SJCRH30 (cell line): ENCODE results near the gene LPCAT1. TPM values are rescaled to one million over a fixed set of nuclear protein-coding genes. Genes with fewer than 3 reads are reported as not detected.
A peak's percentile ranks its signal among the peaks of the same experiment; 100 is the strongest.
"Not testable (repeated sequence)": the region's sequence is repeated elsewhere in the genome, so short reads cannot be mapped to it uniquely, and the experiment has no call there.

Experiments used
- DNase-seq, 2 experiments: peaks; one replicate each; pipeline ENCODE4 v3.0.0-alpha.2; 2015 to 2020
- H3K27ac ChIP-seq: fragments of 250-450 bp; sonication (Bioruptor Pico); 2 replicates; pipeline ENCODE4 v1.5.1; 2020; ENCODE audit warnings: mild to moderate bottlenecking, moderate library complexity
- H3K27me3 ChIP-seq: fragments of 250-450 bp; sonication (Bioruptor Pico); 2 replicates; pipeline ENCODE4 v1.5.1; 2020; ENCODE audit warnings: mild to moderate bottlenecking, moderate library complexity
- H3K36me3 ChIP-seq: fragments of 250-450 bp; sonication (Bioruptor Pico); 2 replicates; pipeline ENCODE4 v1.5.1; 2020; ENCODE audit warnings: mild to moderate bottlenecking, moderate library complexity
- H3K4me1 ChIP-seq: fragments of 250-450 bp; sonication (Bioruptor Pico); 2 replicates; pipeline ENCODE4 v1.5.1; 2020; ENCODE audit warnings: mild to moderate bottlenecking, moderate library complexity
- H3K4me3 ChIP-seq: fragments of 250-450 bp; sonication (Bioruptor Pico); 2 replicates; pipeline ENCODE4 v1.5.1; 2020; ENCODE audit warnings: mild to moderate bottlenecking, moderate library complexity
- H3K9me3 ChIP-seq: fragments of 250-450 bp; sonication (Bioruptor Pico); replicated peaks from 2 replicates; pipeline ENCODE4 v1.5.1; 2020; ENCODE audit warnings: mild to moderate bottlenecking, moderate library complexity
- total RNA-seq: library from RNA; depleted of rRNA; stranded (reverse); fragments of >200 nt; shearing (Covaris generic); gene quantifications from 2 replicates; pipeline ENCODE4 v1.2.3, GENCODE V29; 2014

LPCAT1 gene
- total RNA-seq, 1 experiment from 2014 or later: 44.6 TPM

DNA sequence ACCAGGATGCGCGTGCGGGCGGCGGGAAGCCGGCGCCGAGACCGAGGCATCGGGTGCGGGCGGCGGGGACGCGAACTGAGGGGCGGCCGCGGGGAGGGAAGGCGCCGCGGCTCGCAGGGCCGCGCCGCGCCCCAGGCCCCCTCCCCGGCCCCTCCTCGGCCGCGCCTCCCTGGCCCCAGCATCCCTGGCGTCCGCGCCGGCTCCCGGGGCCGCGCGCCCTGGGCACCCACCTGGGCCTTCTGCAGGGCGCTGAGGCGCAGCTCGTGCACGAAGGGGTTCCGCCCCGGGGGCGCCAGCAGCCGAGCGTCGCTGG is 324 bp downstream of the LPCAT1 start:
- no peaks in the 10 kb centered on the region for H3K9me3 ChIP-seq
- H3K27ac ChIP-seq: no peak overlapping the region
- no peaks in the 10 kb centered on the region for H3K36me3 ChIP-seq
- no peak for DNase-seq
- H3K4me1 ChIP-seq: peaks cover 7% of the 10 kb centered on the region; the same call in 1 of the 2 replicates
- H3K27me3 ChIP-seq: no peaks in the 10 kb centered on the region
- peak overlapping the region; percentile 68 for H3K4me3 ChIP-seq

DNA sequence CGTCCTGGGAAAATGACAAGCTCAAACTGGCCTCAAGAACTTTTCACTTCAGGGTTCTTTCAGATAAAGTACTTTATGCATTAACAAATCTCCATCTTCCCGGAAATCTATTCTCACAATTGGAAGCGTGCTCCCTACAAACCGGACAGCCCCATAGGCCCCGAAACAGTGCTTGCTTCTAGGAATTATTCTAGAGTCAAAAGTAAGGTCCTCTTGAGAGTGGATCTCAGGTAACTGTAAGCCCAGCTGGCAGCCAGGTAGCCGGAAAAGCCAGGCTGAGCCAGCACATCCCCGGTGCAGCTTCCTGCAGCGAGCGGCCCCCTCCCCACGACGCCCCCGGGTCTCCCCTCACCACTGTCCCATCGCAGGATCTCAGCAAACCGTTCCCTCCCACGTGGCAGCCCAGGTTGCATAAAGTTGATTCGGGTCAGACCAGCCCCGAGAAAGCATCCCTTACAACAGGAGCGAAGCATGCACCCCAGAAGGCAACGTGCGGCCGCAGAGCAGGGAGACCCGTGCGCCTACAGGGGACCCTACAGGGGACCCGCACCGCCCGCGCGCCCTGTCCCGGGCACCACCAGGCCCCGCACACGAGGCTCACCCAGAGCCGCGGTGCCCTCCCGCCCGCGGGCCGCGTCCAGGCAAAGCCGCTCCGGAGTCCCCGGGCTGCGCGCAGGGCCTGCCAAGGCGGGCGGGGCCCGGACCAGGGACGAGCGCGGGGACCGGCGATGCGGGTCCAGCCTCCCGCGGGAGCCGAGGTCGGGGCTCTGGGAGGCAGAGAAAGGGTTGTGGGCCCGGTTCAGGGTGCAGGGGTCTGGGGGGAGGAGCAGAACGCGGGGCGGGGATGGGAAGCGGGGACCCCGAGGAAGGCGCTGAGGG is 920 bp downstream of the LPCAT1 start:
- Histone ChIP-seq H3K4me1 (peaks cover 7% of the 10 kb centered on the region; the same call in 1 of the 2 replicates), H3K27ac (peak overlapping the region; percentile 28; the same call in 1 of the 2 replicates), H3K27me3 (no peaks in the 10 kb centered on the region), H3K9me3 (no peaks in the 10 kb centered on the region), H3K36me3 (no peaks in the 10 kb centered on the region), H3K4me3 (peak overlapping the region; percentile 68)
- no peak for DNase-seq

DNA sequence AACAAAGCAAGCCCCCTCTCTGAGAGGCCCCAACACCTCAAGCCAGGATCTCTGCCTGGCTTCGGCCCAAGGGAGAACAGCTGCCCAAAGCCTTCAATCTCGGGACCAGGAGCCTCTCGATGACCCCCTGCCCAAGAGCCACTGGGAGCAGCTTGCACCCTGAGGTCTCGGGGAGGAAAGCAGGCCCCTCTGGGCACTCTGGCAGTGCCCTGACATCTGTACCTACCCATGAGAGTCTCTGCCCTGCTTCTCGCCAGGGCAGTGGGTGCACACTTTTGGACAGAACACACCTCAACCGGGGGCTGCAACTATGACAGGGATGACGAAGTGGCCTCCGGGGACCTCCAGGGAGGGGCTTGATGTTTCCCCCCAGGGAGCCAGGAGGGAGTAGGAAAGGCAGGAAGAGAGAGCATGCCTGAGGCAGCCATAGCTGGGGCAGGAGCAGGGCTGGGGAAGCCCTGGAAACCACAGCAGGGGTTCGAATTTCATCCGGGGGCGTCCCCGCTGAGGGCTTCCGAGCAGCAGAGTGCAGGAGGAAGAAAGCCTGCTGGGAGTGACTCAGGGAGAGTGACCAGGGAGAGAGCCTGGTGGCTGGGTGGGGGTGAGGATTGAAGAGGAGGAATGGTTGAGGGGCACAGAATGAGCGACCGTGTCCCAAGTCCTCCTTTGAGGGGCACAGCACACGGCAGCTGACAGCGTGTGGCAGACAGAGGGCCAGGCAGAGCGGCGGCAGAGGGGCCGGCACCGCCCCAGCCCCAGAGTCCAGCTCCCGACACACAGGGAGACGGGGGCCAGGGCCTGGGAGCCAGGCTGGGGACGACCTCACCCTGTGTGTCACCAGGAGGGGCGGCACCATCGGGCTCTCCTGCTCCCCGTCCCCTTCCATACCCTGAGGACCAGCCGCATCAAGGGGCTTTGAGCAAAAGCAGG is 1.8 kb downstream of the LPCAT1 start:
- peak overlapping the region; percentile 28; the same call in 1 of the 2 replicates for H3K27ac ChIP-seq
- H3K4me3 ChIP-seq: peak overlapping the region; percentile 68
- H3K9me3 ChIP-seq: no peaks in the 10 kb centered on the region
- H3K36me3 ChIP-seq: no peaks in the 10 kb centered on the region
- DNase-seq: peak; percentile 78 to 83
- no peaks in the 10 kb centered on the region for H3K27me3 ChIP-seq
- peaks cover 7% of the 10 kb centered on the region; the same call in 1 of the 2 replicates for H3K4me1 ChIP-seq

DNA sequence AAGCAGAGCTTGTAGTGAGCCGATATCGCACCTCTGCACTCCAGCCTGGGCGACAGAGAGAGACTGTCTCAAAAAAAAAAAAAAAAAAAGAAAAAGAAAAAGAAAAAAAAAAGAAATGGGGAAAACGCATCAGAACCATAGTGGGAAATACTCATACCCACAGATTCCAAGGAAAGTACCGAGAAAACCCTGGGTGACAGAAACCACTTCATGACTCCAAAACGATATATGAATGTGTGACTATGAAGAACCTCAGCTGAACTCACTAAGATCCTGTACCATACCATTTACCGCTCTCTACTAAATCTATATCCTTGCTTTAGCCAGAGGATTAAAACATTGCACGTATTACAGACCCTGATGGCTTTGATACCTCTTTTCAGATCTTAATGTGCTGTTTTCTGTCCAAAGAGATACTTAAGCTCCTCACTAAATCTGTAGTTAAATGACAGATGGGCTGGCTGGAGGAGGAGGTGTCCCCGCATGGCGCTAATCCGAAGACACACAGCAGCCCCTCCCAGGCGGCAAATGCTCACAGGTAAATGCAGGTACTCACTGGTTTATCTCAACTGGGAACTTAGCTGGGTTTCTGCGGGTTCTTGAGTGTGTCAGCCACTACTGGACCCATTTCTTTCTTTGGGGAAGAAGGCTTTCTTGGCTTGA is 2.8 kb downstream of the LPCAT1 start:
- H3K4me1 ChIP-seq: peaks cover 7% of the 10 kb centered on the region; the same call in 1 of the 2 replicates

DNA sequence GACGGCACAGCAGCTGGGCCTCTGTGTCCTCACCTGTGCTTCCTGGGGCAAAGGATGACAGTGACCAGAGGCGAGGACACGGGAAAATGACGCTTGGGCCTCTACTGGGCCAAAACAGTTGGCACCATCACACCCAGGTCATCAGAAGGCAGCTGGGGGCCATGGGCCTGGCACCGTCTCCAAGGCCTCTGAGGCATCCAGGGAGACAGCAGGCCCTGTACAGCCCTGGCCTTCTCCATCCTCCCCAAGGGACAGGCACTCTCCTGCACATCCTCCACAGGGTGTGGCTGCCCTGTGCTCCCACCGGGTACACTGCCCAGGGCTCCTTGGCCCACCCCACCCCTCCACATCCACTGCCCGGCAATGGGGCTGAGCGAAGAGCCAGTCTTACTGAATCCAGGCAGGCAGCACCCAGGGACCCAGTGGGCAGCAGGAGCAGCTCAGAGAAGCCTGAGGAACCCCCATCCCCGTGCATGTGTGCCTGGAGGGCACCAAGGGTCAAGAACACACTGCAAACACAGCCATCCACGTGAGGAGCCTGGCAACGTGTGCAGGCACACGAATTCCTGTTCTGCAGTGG is 4.0 kb downstream of the LPCAT1 start:
- peaks cover 7% of the 10 kb centered on the region; the same call in 1 of the 2 replicates for H3K4me1 ChIP-seq
- no peaks in the 10 kb centered on the region for H3K36me3 ChIP-seq
- DNase-seq: no peak
- no peaks in the 10 kb centered on the region for H3K9me3 ChIP-seq
- H3K27ac ChIP-seq: no peak overlapping the region
- H3K27me3 ChIP-seq: no peaks in the 10 kb centered on the region
- H3K4me3 ChIP-seq: no peak overlapping the region

More for the DNA sequence above, 2.8 kb downstream of the LPCAT1 start:
- Histone ChIP-seq H3K4me3 (no peak overlapping the region), H3K27me3 (no peaks in the 10 kb centered on the region), H3K36me3 (no peaks in the 10 kb centered on the region), H3K27ac (no peak overlapping the region), H3K9me3 (no peaks in the 10 kb centered on the region)
- DNase-seq: no peak

DNA sequence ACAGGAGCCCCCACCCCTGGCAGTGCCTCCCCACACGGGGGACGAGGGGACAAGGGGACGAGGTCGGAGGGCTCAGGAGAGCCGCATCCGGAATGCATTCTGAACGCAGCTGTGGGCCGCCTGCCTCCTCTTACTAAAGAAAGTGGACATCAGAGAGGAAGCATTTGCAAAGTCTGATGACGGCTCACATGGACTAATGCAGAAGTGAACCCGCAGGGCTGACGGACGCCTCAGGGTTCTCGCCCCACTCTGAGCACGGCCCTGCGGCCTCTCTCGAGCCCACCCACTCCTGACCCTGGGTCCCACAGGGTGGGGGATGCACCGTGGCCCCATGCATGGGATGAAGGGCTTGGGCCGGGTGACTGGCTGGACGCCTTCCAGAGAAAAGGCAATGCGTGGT is 5.9 kb downstream of the LPCAT1 start:
- Histone ChIP-seq H3K27me3 (no peaks in the 10 kb centered on the region), H3K9me3 (no peaks in the 10 kb centered on the region), H3K4me3 (no peak overlapping the region), H3K27ac (no peak overlapping the region), H3K36me3 (no peaks in the 10 kb centered on the region), H3K4me1 (peaks cover 7% of the 10 kb centered on the region; the same call in 1 of the 2 replicates)
- DNase-seq: no peak

DNA sequence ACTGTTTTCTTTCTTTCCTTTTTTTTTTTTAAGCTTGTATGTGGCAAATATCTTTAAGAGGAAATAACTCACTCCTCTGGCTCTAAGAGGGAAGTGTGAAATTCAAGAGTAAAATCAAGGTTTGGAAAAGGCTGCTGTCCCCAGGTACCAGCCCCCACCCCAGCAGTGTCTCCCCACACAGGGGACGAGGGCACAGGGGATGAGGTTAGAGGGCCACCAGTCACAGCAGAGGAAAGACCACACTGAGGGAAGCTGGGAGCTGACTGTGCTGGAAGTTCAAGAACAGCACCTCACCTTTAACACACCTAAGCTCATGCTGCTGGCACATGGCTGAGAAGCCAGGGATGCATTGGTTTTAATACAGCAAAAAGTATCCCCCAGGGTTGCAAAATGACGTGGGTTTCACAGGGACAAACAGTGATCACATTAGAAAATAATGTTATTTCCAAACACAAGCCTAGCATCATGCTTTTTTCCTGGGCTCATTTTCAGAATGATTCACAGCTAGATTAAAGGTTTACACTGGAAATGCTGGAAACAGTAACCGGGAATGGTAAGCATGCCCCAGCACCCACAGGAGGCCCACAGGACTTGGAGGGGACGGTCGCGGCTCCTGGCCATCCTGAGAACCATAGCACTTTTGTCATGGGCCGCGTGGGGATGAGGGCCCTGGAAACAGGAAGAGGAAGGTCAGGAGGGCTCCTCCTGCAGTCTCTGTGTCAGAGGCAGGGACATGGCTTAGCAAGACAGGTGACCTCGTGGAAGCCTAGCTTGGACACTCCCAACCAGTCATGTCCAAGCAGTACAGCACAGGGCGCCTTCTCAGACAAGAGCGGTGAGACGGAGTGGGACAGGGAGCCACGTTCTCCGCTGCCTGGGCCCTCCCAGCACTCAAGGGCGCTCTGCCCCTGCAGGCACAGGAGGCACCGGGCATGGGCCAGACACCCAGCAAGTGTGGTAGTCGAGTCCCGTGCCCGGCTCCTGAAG is 6.9 kb downstream of the LPCAT1 start:
- H3K27ac ChIP-seq: no peak overlapping the region
- no peak for DNase-seq

DNA sequence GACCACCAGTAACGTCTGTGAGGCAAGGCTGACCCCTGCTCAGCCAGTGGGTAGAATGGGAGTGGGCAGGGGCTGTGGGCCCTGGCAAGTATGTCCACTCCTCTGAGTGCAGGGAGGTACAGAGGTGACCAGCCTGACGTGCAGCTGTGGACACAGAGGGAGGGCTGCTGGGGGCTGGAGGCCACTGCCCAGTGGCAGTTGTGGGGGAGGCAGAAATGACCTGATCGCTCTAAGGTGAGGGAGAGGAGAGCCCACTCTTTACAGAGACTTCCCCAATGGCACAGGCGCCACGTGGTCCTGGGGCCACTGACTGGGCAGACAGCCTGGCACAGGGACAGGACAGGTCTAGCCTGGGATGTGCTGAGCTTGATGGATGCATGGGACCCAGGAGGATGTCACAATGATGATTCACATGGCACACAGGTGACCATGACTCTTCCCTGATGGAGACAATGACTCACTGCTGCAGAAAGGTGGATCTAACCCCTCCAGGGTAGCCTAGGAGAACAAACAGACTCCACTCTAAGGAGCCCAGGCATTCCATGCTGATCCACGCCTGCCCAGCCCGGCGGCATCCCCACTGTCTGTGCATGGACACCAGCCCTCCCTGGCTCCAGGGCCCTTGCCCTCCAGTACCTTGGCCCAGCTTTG is 7.7 kb downstream of the LPCAT1 start:
- Histone ChIP-seq H3K27ac (no peak overlapping the region), H3K36me3 (no peaks in the 10 kb centered on the region), H3K4me3 (no peak overlapping the region), H3K27me3 (no peaks in the 10 kb centered on the region), H3K9me3 (no peaks in the 10 kb centered on the region), H3K4me1 (no peaks in the 10 kb centered on the region; the same call in 1 of the 2 replicates)
- no peak for DNase-seq

More for the DNA sequence above, 6.9 kb downstream of the LPCAT1 start:
- H3K27me3 ChIP-seq: no peaks in the 10 kb centered on the region
- peaks cover 7% of the 10 kb centered on the region; the same call in 1 of the 2 replicates for H3K4me1 ChIP-seq
- no peaks in the 10 kb centered on the region for H3K9me3 ChIP-seq
- no peaks in the 10 kb centered on the region for H3K36me3 ChIP-seq
- H3K4me3 ChIP-seq: no peak overlapping the region

DNA sequence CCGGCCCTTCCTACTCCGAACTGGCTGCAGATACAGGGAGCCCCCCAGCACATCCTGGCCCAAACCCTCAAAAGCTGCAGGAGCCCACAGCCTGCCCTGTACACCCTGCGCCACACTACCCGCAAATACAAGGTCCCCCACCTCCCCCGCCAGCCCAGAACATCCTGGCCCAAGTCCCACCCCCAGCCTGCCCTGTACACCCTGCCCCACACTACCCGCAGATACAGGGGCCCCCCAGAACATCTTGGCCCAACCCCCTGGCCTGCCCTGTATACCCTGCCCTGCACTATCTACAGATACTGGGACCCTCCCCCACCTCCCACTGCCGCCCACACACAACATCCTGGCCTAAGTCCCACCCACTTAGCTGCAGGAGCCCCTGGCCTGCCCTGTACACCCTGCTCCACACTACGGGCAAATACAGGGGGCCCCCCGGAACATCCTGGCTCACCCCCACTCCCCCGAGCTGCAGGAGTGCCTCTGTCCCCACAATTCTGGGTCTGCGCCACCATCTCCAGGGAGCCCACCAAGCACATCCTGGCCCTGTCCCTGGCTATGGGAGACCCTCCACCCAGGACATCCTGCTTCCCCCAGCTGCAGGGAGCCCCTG is 8.3 kb downstream of the LPCAT1 start:
- H3K4me3 ChIP-seq: no peak overlapping the region
- no peak overlapping the region for H3K27ac ChIP-seq
- DNase-seq: no peak
- H3K9me3 ChIP-seq: no peaks in the 10 kb centered on the region
- H3K36me3 ChIP-seq: no peaks in the 10 kb centered on the region
- H3K4me1 ChIP-seq: no peaks in the 10 kb centered on the region
- H3K27me3 ChIP-seq: no peaks in the 10 kb centered on the region

DNA sequence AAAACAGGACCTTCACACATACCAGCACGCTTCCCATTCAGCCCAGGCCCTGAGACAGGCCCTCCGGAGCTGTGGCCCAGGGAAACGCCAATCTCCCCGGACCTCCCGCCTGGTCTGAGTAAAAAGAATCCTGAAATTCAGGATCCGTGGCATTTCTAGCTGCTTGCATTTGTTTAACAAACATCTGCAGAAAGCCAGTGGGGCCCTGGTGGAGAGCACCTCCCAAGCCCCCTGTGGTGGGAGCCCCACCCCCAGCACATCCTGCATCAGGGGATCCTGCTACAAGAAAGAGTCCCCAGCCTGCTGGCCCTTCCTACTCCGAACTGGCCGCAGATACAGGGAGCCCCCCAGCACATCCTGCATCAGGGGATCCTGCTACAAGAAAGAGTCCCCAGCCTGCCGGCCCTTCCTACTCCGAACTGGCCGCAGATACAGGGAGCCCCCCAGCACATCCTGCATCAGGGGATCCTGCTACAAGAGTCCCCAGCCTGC is 8.9 kb downstream of the LPCAT1 start:
- not testable (repeated sequence) for H3K4me1 ChIP-seq, H3K27me3 ChIP-seq, H3K9me3 ChIP-seq, H3K4me3 ChIP-seq, DNase-seq, H3K27ac ChIP-seq, H3K36me3 ChIP-seq

DNA sequence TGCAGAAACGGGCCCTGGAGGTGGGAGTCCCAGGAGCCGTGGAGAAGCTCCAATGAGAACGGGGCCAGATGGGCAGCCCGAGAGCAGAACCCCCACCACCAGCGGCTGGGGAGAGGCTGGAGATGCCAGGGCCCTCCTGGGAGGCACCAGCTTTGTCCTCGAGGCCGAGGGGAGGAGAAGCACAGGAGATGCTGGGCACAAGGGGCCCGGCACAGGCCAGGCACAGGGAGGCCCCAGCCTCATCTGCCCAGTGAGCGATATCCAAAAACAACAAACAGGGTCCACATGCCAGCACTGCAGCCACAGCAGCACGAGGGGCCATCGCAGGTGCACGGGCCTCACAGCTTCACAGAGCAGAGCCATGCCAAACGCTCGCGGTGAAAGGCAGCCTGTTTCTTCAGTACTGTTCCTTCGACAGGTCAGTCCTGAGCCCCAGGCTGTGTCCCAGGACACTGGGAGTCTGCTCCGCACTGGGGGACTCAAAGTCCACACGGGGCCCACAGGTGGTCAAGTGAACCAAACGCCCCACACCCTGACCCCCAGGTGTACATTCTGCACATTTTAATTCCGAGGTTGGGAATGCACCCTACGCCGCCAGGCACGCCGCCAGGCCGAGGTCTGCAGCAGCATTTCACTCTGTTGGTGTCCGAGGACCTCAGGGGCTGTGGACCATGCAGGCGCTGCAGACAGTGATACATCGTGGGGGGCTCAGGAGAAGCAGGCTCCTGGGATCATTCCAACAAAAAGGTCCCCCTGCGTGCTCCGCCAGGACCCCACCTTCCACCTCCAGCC is 9.5 kb downstream of the LPCAT1 start:
- no peaks in the 10 kb centered on the region for H3K36me3 ChIP-seq
- no peak overlapping the region for H3K4me3 ChIP-seq
- H3K27me3 ChIP-seq: no peaks in the 10 kb centered on the region
- DNase-seq: no peak
- no peaks in the 10 kb centered on the region for H3K9me3 ChIP-seq
- H3K4me1 ChIP-seq: no peaks in the 10 kb centered on the region
- H3K27ac ChIP-seq: no peak overlapping the region
